Fibroblast of skin of back (primary cell): ENCODE data around the gene SPATA31A1. TPM values are rescaled to one million over a fixed set of nuclear protein-coding genes. Genes with fewer than 3 reads are reported as not detected.
"Not testable (repeated sequence)": the region's sequence is repeated elsewhere in the genome, so short reads cannot be mapped to it uniquely, and the experiment has no call there.

Source experiments
- DNase-seq: peaks from one replicate; pipeline ENCODE4 v3.0.0-alpha.2; 2013
- polyA plus RNA-seq, 2 experiments: library from polyadenylated mRNA; unstranded; fragments of 120-200 nt; gene quantifications; one replicate each; pipeline ENCODE4 v1.2.1, GENCODE V29; 2013; ENCODE audit not compliant: insufficient read length in 2 of 2

The SPATA31A1 gene
- polyA plus RNA-seq (2013, experiment 1 of 2; ENCODE audit: insufficient read length) = not detected
- polyA plus RNA-seq (2013, experiment 2 of 2; ENCODE audit: insufficient read length) = not detected

- DNase-seq = not testable (repeated sequence)
These were observed at the start of gene SPATA31A1 for GRCh38 chr9:39355369-39355768. TSS of gene SPATA31A1 (plus strand) at chr9:39355669. CDS start at chr9:39355731, 62 bp downstream.

GRCh38 chr9:39407261-39408204 lies 52.1 kb downstream of the SPATA31A1 start:
- DNase-seq = not testable (repeated sequence)

- not testable (repeated sequence) for DNase-seq
These were observed 55.9 kb downstream of the SPATA31A1 start for GRCh38 chr9:39411254-39411940.
